IMR-90 (cell line): ENCODE results near the gene IL20.

Experiments used
- CEBPB ChIP-seq: IDR thresholded peaks from 2 replicates; pipeline ENCODE4 v1.6.1; 2012; ENCODE audit warnings: low read depth, low read length, improper control_type of control experiment
- CTCF ChIP-seq: conservative IDR thresholded peaks from 2 replicates; pipeline ENCODE4 v1.5.1; 2012; ENCODE audit warnings: mild to moderate bottlenecking, low read depth, low read length, improper control_type of control experiment
- ELK1 ChIP-seq: fragments of 150-350 bp; IDR thresholded peaks from 2 replicates; pipeline ENCODE4 v1.6.1; 2016; ENCODE audit warnings: low read depth, mild to moderate bottlenecking, low read length, moderate library complexity, borderline replicate concordance
- MAZ ChIP-seq: IDR thresholded peaks from 2 replicates; pipeline ENCODE4 v1.6.1; 2012; ENCODE audit warnings: low read depth, mild to moderate bottlenecking, low read length, improper control_type of control experiment, moderate library complexity, borderline replicate concordance
- MXI1 ChIP-seq: IDR thresholded peaks from 2 replicates; pipeline ENCODE4 v1.6.1; 2012; ENCODE audit warnings: low read depth, mild to moderate bottlenecking, low read length, moderate library complexity, borderline replicate concordance
- RCOR1 ChIP-seq: IDR thresholded peaks from 2 replicates; pipeline ENCODE4 v1.6.1; 2012; ENCODE audit warnings: mild to moderate bottlenecking, low read length, improper control_type of control experiment; ENCODE audit not compliant: insufficient replicate concordance
- SMC3 ChIP-seq: fragments of 150-350 bp; IDR thresholded peaks from 2 replicates; pipeline ENCODE4 v1.6.1; 2016; ENCODE audit warnings: low read depth, mild to moderate bottlenecking, antibody characterized with exemption, low read length, moderate library complexity
- USF2 ChIP-seq: fragments of 150-350 bp; IDR thresholded peaks from 2 replicates; pipeline ENCODE4 v1.6.1; 2017; ENCODE audit warnings: mild to moderate bottlenecking, antibody characterized with exemption, low read length, low read depth

GRCh38 chr1:206898915-206899431 lies 33.5 kb downstream of the IL20 start:
- TF ChIP-seq ELK1: no peak
- no peak for TF ChIP-seq CEBPB
- TF ChIP-seq RCOR1: no peak
- TF ChIP-seq CTCF: no peak
- TF ChIP-seq MAZ: no peak
- no peak for TF ChIP-seq MXI1
- no peak for TF ChIP-seq SMC3
- TF ChIP-seq USF2: no peak
